Nephron (organoid): ENCODE data around the gene TCEA3.
A peak's percentile ranks its signal among the peaks of the same experiment; 100 is the strongest.

ENCODE experiments used
- H3K27ac Mint-ChIP-seq, 3 experiments: 2 replicates each; pipeline ENCODE4 v1.8.0; 2020; ENCODE audit warnings: mixed read lengths in 3 of 3, mild to moderate bottlenecking in 2 of 3, moderate library complexity in 1 of 3
- H3K27me3 Mint-ChIP-seq: 2 replicates; pipeline ENCODE4 v1.8.0; 2021; ENCODE audit warnings: low read depth, mild to moderate bottlenecking, moderate library complexity, mixed read lengths
- H3K36me3 Mint-ChIP-seq: 2 replicates; pipeline ENCODE4 v1.8.0; 2020; ENCODE audit warnings: low read depth, mixed read lengths
- H3K4me1 Mint-ChIP-seq: 2 replicates; pipeline ENCODE4 v1.8.0; 2020; ENCODE audit warnings: mixed read lengths
- H3K4me3 Mint-ChIP-seq, 3 experiments: 2 replicates each; pipeline ENCODE4 v1.8.0; 2020; ENCODE audit warnings: mild to moderate bottlenecking in 3 of 3, mixed read lengths in 3 of 3, moderate library complexity in 2 of 3
- H3K9me3 Mint-ChIP-seq: 2 replicates; pipeline ENCODE4 v1.8.0; 2020; ENCODE audit warnings: mixed read lengths
- CTCF ChIP-seq, 3 experiments: fragments of 200-600 bp; sonication (generic); IDR thresholded peaks; one replicate each; pipeline ENCODE4 v1.5.0; 2021; ENCODE audit warnings: antibody characterized with exemption in 3 of 3; ENCODE audit not compliant: unreplicated experiment in 3 of 3

The TCEA3 gene

GRCh38 chr1:23417570-23417969 lies 7.0 kb downstream of the TCEA3 start:
- Mint-ChIP-seq H3K4me3 (no peak overlapping the region), H3K4me1 (peaks cover 35% of the 10 kb centered on the region), H3K36me3 (peaks cover 3% of the 10 kb centered on the region), H3K27ac (peak overlapping the region in 2 of 3 experiments; percentile 40 to 41), H3K27me3 (no peaks in the 10 kb centered on the region), H3K9me3 (no peaks in the 10 kb centered on the region)
- TF ChIP-seq CTCF (IDR thresholded peaks at IDR 0.05; ENCODE audit: unreplicated experiment in 3 of 3) = no peak

GRCh38 chr1:23416964-23417363 lies 7.6 kb downstream of the TCEA3 start:
- Mint-ChIP-seq H3K9me3 (no peaks in the 10 kb centered on the region), H3K4me3 (no peak overlapping the region), H3K27ac (peak overlapping the region in 1 of 3 experiments; percentile 25), H3K27me3 (no peaks in the 10 kb centered on the region), H3K36me3 (peaks cover 3% of the 10 kb centered on the region), H3K4me1 (peaks cover 30% of the 10 kb centered on the region)
- TF ChIP-seq CTCF (IDR thresholded peaks at IDR 0.05; ENCODE audit: unreplicated experiment in 3 of 3) = no peak

- Mint-ChIP-seq H3K9me3 (no peaks in the 10 kb centered on the region), H3K27ac (no peak overlapping the region), H3K27me3 (no peaks in the 10 kb centered on the region), H3K36me3 (no peaks in the 10 kb centered on the region), H3K4me1 (peaks cover 27% of the 10 kb centered on the region), H3K4me3 (no peak overlapping the region)
- no peak for TF ChIP-seq CTCF (IDR thresholded peaks at IDR 0.05; ENCODE audit: unreplicated experiment in 3 of 3)
Observed at GRCh38 chr1:23408797-23409290, 15.7 kb downstream of the TCEA3 start.

- H3K36me3 Mint-ChIP-seq = peaks cover 5% of the 10 kb centered on the region
Observed at GRCh38 chr1:23407016-23407630, 17.4 kb downstream of the TCEA3 start.

GRCh38 chr1:23405946-23406345 lies 18.6 kb downstream of the TCEA3 start:
- Mint-ChIP-seq H3K4me1 (peaks cover 42% of the 10 kb centered on the region), H3K36me3 (peaks cover 5% of the 10 kb centered on the region), H3K4me3 (no peak overlapping the region), H3K9me3 (no peaks in the 10 kb centered on the region), H3K27ac (no peak overlapping the region), H3K27me3 (no peaks in the 10 kb centered on the region)
- no peak for TF ChIP-seq CTCF (IDR thresholded peaks at IDR 0.05; ENCODE audit: unreplicated experiment in 3 of 3)

More at GRCh38 chr1:23407016-23407630, 17.4 kb downstream of the TCEA3 start:
- H3K27ac Mint-ChIP-seq = no peak overlapping the region
- no peak for TF ChIP-seq CTCF (IDR thresholded peaks at IDR 0.05; ENCODE audit: unreplicated experiment in 3 of 3)
- peaks cover 43% of the 10 kb centered on the region for H3K4me1 Mint-ChIP-seq
- H3K9me3 Mint-ChIP-seq = no peaks in the 10 kb centered on the region
- H3K4me3 Mint-ChIP-seq = no peak overlapping the region
- H3K27me3 Mint-ChIP-seq = no peaks in the 10 kb centered on the region
